SH-SY5Y (cell line): Measurements from ENCODE around the gene VIPR2.

Source experiments
- GATA2 ChIP-seq: IDR thresholded peaks from 2 replicates; pipeline ENCODE4 v1.6.1; 2011; ENCODE audit warnings: mild to moderate bottlenecking, low read depth, low read length
- GATA3 ChIP-seq: IDR thresholded peaks from 2 replicates; pipeline ENCODE4 v1.6.1; 2011; ENCODE audit warnings: low read depth, mild to moderate bottlenecking, low read length, moderate library complexity

DNA sequence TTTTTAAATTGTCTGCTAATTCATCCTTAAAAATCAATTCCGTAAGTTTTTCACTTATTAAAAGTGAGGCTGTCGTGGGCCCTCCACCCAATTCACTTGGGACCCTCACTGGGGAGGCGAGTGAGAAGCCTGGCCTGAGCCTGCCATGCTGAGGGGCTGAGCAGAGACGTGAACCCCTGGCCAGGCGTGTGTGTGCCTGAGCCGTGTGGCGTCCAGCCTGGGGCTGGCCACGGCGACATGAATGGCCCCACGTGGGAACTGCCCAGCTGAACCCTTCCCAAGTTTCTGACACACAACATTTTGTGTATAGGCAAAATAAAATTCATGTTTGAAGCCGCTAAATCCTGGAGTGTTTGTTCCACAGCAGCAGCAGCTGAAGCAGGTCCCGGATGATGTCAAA lies 13.0 kb upstream of the VIPR2 start:
- TF ChIP-seq GATA3 (no peak), GATA2 (no peak)
